Right lobe of liver (tissue), 6 donors: ENCODE data around the gene AUNIP. TPM values are rescaled to one million over a fixed set of nuclear protein-coding genes. Genes with fewer than 3 reads are reported as not detected.
"Not testable (repeated sequence)": the region's sequence is repeated elsewhere in the genome, so short reads cannot be mapped to it uniquely, and the experiment has no call there.

Source experiments
- ATAC-seq, 4 donors: fragments of 200-7000 bp; cut with Tn5 transposase; one replicate each; pipeline ENCODE4 v1.9.1; 2020; ENCODE audit warnings: mild to moderate bottlenecking in 4 of 4, moderate library complexity in 4 of 4
- DNase-seq, 3 donors: peaks; one replicate each; pipeline ENCODE4 v3.0.0-alpha.2; 2020
- H3K27ac ChIP-seq, 3 donors: fragments of 200-600 bp; one replicate each; pipeline ENCODE4 v1.8.0; 2022
- H3K27me3 ChIP-seq, 2 donors: fragments of 200-600 bp; one replicate each; pipeline ENCODE4 v1.8.0; 2022
- H3K36me3 ChIP-seq, 4 donors: fragments of 200-600 bp; sonication (generic) in 1 of 4; one replicate each; pipeline versions ENCODE4 v1.5.1 to v1.8.0; 2017 to 2022; ENCODE audit warnings: control low read depth in 1 of 4
- H3K4me1 ChIP-seq, 4 donors: fragments of 200-600 bp; sonication (generic) in 1 of 4; one replicate each; pipeline versions ENCODE4 v1.5.1 to v1.8.0; 2017 to 2022; ENCODE audit warnings: control low read depth in 1 of 4
- H3K4me3 ChIP-seq, 3 donors: fragments of 200-600 bp; one replicate each; pipeline ENCODE4 v1.8.0; 2022
- H3K9me3 ChIP-seq, 4 donors: fragments of 200-600 bp; sonication (generic) in 1 of 4; one replicate each; pipeline versions ENCODE4 v1.5.1 to v1.8.0; 2017 to 2022; ENCODE audit warnings: control low read depth in 1 of 4
- POLR2A ChIP-seq: fragments of 450-650 bp; IDR thresholded peaks from one replicate; pipeline ENCODE4 v1.6.1; 2017; ENCODE audit warnings: antibody characterized with exemption, mild to moderate bottlenecking
- WGBS: methylation state at CpG from one replicate; pipeline ENCODE4 v1.1.6; 2018; ENCODE audit warnings: low coverage, low lambda C conversion rate; ENCODE audit not compliant: insufficient coverage; ENCODE audit errors: missing lambda C conversion rate; 5-methylcytosine and 5-hydroxymethylcytosine counted together
- intact Hi-C, 2 donors: fragments of 100-400 bp; cut with DNase I; formaldehyde crosslinking; loops; one replicate each; pipeline versions ENCODE4 v1.11.2 to v1.14.1; 2022
- total RNA-seq, 6 experiments: library from RNA; depleted of rRNA in 2 of 6; stranded (reverse); fragments of >200 nt in 2 of 6; fragmentation: NEBNext Ultra II Directional in 3 of 6; extraction: Animal tissue kit (Norgen Biotek cat#: 25700) in 3 of 6; gene quantifications; one replicate each; pipeline versions ENCODE4 v1.1.0 to v1.2.4, GENCODE V29; 2016 to 2023
- TF ChIP-seq, protein P1 (sequence below), 4 donors: fragments of 200-600 bp in 3 of 4; fragments of 450-650 bp in 1 of 4; IDR thresholded peaks; one replicate each; pipeline versions ENCODE4 v1.5.1 to v1.8.0; 2016 to 2022; ENCODE audit warnings: antibody characterized with exemption in 4 of 4, mild to moderate bottlenecking in 2 of 4
- donor health status: DM: no; HTN: yes; CAD: no.
- donor health status: DM: no; HTN: no; CAD: no.
- donor health status: DM: no; HTN: no; CAD: no.
- donor health status: DM: no; HTN: yes; CAD: no.
- donor health status: DM: no; HTN: yes; CAD: no.

AUNIP gene
- total RNA-seq, 6 experiments from 2014 or later: 0.43 to 0.56 TPM; not detected in 4

DNA sequence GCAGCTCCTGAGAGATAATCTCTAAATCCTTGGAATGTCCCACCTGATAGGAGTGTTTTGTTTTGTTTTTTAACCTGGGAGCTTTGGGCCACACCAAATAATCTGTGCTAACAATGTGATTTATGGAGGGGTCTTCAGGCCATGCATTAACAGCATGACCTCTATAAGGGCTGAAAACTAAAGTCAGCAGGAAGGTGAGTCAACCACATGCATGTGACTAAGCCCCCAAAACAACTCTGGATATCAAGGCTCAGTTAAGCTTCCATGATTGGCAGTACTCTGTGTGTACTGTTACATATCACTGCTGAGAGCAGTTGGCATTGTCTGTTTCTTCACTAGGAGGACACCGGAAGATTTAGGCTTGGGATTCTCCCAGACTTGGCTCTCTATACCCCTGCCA lies 10.7 kb downstream of the AUNIP start:
- Histone ChIP-seq H3K9me3 (no peaks in the 10 kb centered on the region), H3K27me3 (no peaks in the 10 kb centered on the region), H3K4me3 (no peak overlapping the region), H3K36me3 (no peaks in the 10 kb centered on the region), H3K27ac (no peak overlapping the region), H3K4me1 (no peaks in the 10 kb centered on the region)
- TF ChIP-seq, protein P1, sequence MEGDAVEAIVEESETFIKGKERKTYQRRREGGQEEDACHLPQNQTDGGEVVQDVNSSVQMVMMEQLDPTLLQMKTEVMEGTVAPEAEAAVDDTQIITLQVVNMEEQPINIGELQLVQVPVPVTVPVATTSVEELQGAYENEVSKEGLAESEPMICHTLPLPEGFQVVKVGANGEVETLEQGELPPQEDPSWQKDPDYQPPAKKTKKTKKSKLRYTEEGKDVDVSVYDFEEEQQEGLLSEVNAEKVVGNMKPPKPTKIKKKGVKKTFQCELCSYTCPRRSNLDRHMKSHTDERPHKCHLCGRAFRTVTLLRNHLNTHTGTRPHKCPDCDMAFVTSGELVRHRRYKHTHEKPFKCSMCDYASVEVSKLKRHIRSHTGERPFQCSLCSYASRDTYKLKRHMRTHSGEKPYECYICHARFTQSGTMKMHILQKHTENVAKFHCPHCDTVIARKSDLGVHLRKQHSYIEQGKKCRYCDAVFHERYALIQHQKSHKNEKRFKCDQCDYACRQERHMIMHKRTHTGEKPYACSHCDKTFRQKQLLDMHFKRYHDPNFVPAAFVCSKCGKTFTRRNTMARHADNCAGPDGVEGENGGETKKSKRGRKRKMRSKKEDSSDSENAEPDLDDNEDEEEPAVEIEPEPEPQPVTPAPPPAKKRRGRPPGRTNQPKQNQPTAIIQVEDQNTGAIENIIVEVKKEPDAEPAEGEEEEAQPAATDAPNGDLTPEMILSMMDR (IDR thresholded peaks at IDR 0.05): no peak
- WGBS: no CpG with 5 or more reads among the region's 1 CpG
- no peak for DNase-seq
- no peak for ATAC-seq
- intact Hi-C loops: no loop called here

DNA sequence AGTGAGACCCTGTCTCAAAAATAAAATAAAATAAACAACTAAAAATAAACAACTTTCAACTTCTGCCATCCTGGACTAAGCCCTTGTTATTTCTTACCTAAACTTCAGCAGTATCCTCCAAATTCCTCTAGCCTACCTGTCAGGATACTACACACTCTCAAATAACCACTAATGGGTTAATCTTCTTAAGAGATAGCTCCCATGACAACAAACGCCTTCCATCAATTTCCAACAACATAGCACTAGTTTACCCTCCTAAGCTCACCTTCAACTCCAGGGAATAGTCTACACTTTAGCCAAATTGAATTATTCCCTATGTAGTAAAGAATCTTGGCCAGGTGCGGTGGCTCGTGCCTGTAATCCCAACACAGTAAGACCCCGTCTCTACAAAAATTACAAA lies 11.3 kb downstream of the AUNIP start:
- no peaks in the 10 kb centered on the region for H3K4me1 ChIP-seq

DNA sequence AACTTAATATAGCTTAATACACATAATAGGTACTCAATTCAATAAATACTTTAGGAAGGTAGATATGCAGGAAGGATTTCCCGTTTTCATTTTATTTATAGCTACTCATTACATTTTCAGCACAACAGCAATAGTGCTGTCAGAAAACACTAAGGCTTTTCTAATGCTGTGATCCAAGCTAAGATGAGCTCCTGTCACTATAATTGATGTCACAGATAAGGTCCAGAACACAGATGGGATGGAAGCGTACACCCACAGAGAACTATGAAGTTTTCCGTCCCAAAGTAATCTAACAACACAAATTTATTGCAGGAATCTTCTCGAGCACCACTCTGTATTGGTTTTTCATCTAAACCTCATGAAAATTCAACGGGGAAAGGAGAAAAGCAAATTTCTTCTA lies 13.6 kb downstream of the AUNIP start:
- DNase-seq (no peak), ATAC-seq (no peak)
- intact Hi-C loops: no loop called here
- Histone ChIP-seq H3K9me3 (no peaks in the 10 kb centered on the region), H3K27ac (no peak overlapping the region), H3K27me3 (no peaks in the 10 kb centered on the region), H3K4me1 (no peaks in the 10 kb centered on the region), H3K36me3 (no peaks in the 10 kb centered on the region), H3K4me3 (no peak overlapping the region)
- 72% methylated on average over 5 of the region's 5 CpGs for WGBS
- TF ChIP-seq, protein P1 (IDR thresholded peaks at IDR 0.05): no peak
- no peak for TF ChIP-seq POLR2A

More for the DNA sequence above, 11.3 kb downstream of the AUNIP start:
- H3K4me3 ChIP-seq: no peak overlapping the region
- DNase-seq: no peak
- H3K27ac ChIP-seq: no peak overlapping the region
- no peaks in the 10 kb centered on the region for H3K9me3 ChIP-seq
- intact Hi-C loops: no loop called here
- no peak for TF ChIP-seq POLR2A
- no peaks in the 10 kb centered on the region for H3K36me3 ChIP-seq
- WGBS: 72% methylated on average over 4 of the region's 4 CpGs
- no peak for ATAC-seq
- H3K27me3 ChIP-seq: no peaks in the 10 kb centered on the region

DNA sequence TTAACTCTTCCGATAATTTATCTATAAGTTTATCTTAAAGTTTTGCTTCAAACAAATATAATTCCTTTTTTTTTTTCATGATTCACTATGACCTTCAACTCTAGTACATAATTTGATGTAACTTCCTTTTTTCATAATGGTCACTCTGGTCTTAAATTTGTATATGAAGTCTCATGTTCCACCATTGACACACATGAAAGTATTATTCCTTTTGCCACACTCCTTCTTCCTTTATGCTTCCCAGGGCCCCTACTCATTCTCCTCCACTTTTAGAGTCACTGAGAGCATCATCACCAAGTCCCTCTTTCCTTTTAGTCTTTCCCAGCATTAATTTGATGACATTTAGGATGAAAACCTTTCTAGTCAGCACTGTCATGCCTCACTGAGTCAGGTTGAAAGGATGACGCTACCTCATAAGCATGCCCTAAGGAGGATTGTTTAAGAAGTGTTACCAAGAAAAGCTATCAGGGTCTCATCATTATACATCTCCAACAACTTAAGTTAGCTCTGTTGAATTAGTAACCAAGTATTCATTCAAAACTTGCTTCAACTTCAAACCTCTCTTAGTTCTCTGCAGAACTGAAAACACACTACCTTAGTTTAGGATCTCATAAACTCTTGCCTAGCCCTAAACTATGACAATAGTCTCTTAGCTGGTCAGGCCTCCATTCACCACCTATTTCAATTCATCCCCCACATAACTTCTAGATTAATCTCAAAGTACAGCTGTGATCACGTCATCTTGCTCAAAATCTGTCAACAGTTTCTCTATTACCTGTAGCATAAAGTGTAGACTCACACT lies 14.5 kb downstream of the AUNIP start:
- Histone ChIP-seq H3K4me1 (no peaks in the 10 kb centered on the region), H3K9me3 (no peaks in the 10 kb centered on the region), H3K4me3 (no peak overlapping the region), H3K27me3 (no peaks in the 10 kb centered on the region), H3K27ac (no peak overlapping the region), H3K36me3 (no peaks in the 10 kb centered on the region)
- DNase-seq (no peak), ATAC-seq (no peak)
- intact Hi-C loops: no loop called here
- TF ChIP-seq POLR2A: no peak
- TF ChIP-seq, protein P1 (IDR thresholded peaks at IDR 0.05): no peak
- WGBS: 93% methylated on average over 3 of the region's 3 CpGs

DNA sequence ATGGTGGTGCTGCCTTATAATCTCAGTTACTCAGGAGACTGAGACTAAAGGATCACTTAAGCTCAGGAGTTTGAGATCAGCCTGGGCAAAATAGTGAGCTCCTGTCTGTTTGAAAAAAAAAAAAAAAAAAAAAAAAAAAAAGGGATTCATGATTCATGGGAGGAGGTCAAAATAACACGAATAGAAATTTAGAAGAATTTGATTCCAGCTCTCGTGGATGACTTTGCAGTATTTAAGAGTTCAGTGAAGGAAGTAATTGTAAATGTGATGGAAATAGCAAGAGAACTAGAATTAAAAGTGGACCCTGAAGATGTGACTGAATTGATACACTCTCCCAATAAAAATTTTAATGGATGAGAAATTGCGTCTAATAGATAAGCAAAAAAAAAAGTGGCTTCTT lies 15.8 kb downstream of the AUNIP start:
- DNase-seq (no peak), ATAC-seq (no peak)
- intact Hi-C loops: no loop called here
- 78% methylated on average over 3 of the region's 3 CpGs for WGBS
- no peaks in the 10 kb centered on the region for H3K27me3 ChIP-seq
- no peaks in the 10 kb centered on the region for H3K36me3 ChIP-seq
- H3K4me1 ChIP-seq: no peaks in the 10 kb centered on the region
- H3K4me3 ChIP-seq: no peak overlapping the region
- H3K27ac ChIP-seq: no peak overlapping the region
- H3K9me3 ChIP-seq: no peaks in the 10 kb centered on the region
- TF ChIP-seq POLR2A: no peak
- TF ChIP-seq, protein P1 (IDR thresholded peaks at IDR 0.05): no peak

DNA sequence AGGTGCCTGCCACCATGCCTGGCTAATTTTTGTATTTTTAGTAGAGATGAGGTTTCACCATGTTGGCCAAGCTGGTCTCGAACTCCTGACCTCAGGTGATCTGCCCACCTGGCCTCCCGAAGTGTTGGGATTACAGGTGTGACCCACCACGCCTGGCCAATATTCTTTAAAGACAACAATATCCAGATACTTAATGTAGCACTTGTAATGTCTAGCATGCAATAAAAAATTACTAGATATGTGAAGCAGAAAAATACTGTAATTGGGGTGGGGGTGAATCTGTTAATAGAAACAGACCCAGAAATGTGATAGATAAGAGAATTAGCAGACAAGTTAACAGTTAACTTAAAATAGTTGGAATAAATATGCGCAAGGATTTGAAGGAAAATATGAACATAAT lies 19.4 kb downstream of the AUNIP start:
- ATAC-seq, H3K4me1 ChIP-seq, H3K4me3 ChIP-seq, H3K36me3 ChIP-seq, H3K27me3 ChIP-seq, DNase-seq, H3K9me3 ChIP-seq, H3K27ac ChIP-seq: not testable (repeated sequence)
- intact Hi-C loops: loop anchor here in 1 of 2 donors (5.0 kb wide), 1 partner anchor 157 kb away; the partner anchor contains the start of gene PAFAH2
- WGBS: 100% methylated on average over 4 of the region's 4 CpGs
